Neuronal stem cell (in vitro differentiated cells): ENCODE results near the gene MED13L.

ENCODE experiments used
- DNase-seq: peaks from one replicate; pipeline ENCODE4 v3.0.0-alpha.2; 2013; ENCODE audit warnings: low spot score
- H2AFZ ChIP-seq: one replicate; pipeline ENCODE4 v1.6.1; 2013; ENCODE audit warnings: mild to moderate bottlenecking, low read length, inconsistent platforms
- H2AK5ac ChIP-seq: 2 replicates; pipeline ENCODE4 v1.6.1; 2013; ENCODE audit warnings: low read depth, mild to moderate bottlenecking, inconsistent platforms, low read length, moderate library complexity, mixed read lengths
- H2BK120ac ChIP-seq: 2 replicates; pipeline ENCODE4 v1.6.1; 2013; ENCODE audit warnings: low read depth, mild to moderate bottlenecking, inconsistent platforms, low read length, moderate library complexity, mixed read lengths
- H2BK12ac ChIP-seq: one replicate; pipeline ENCODE4 v1.6.1; 2013; ENCODE audit warnings: low read length, inconsistent platforms
- H2BK15ac ChIP-seq: 2 replicates; pipeline ENCODE4 v1.6.1; 2013; ENCODE audit warnings: mild to moderate bottlenecking, low read length, inconsistent platforms, mixed read lengths
- H2BK5ac ChIP-seq: one replicate; pipeline ENCODE4 v1.6.1; 2013; ENCODE audit warnings: inconsistent platforms, mild to moderate bottlenecking, low read length, moderate library complexity
- H3K14ac ChIP-seq: one replicate; pipeline ENCODE4 v1.6.1; 2013; ENCODE audit warnings: low read length, inconsistent platforms
- H3K18ac ChIP-seq: 2 replicates; pipeline ENCODE4 v1.6.1; 2013; ENCODE audit warnings: low read length, inconsistent platforms
- H3K23ac ChIP-seq: 2 replicates; pipeline ENCODE4 v1.6.1; 2013; ENCODE audit warnings: low read depth, mild to moderate bottlenecking, mixed read lengths, low read length, inconsistent platforms; ENCODE audit not compliant: poor library complexity
- H3K27ac ChIP-seq: replicated peaks from 3 replicates; pipeline ENCODE4 v1.5.1; 2013; ENCODE audit warnings: low read length, inconsistent platforms
- H3K27me3 ChIP-seq, 3 experiments: 2 replicates each; pipeline ENCODE4 v1.6.1; 2013; ENCODE audit warnings: low read length in 3 of 3, mild to moderate bottlenecking in 2 of 3, inconsistent platforms in 1 of 3, low read depth in 1 of 3, mixed read lengths in 1 of 3, moderate library complexity in 1 of 3; ENCODE audit not compliant: control insufficient read depth in 3 of 3, insufficient read depth in 3 of 3
- H3K36me3 ChIP-seq, 2 donors: replicated peaks in 1 of 2; 2 replicates each; pipeline ENCODE4 v1.6.1; 2013; ENCODE audit warnings: low read length in 2 of 2; ENCODE audit not compliant: control insufficient read depth in 2 of 2, insufficient read depth in 2 of 2
- H3K4ac ChIP-seq: 2 replicates; pipeline ENCODE4 v1.6.1; 2013; ENCODE audit warnings: inconsistent platforms, mild to moderate bottlenecking, low read length, moderate library complexity
- H3K4me1 ChIP-seq, 2 donors: 1 replicate in 1 of 2; 2 replicates in 1 of 2; pipeline ENCODE4 v1.6.1; 2013; ENCODE audit warnings: low read length in 2 of 2, low read depth in 1 of 2; ENCODE audit not compliant: control insufficient read depth in 2 of 2, insufficient read depth in 1 of 2
- H3K4me2 ChIP-seq: one replicate; pipeline ENCODE4 v1.6.1; 2013; ENCODE audit warnings: mild to moderate bottlenecking, low read length, inconsistent platforms; ENCODE audit not compliant: insufficient read depth, poor library complexity, severe bottlenecking
- H3K4me3 ChIP-seq, 2 donors: 2 replicates each; pipeline ENCODE4 v1.5.1; 2013; ENCODE audit warnings: low read length in 2 of 2, mild to moderate bottlenecking in 2 of 2, inconsistent platforms in 1 of 2, moderate library complexity in 1 of 2
- H3K79me1 ChIP-seq: one replicate; pipeline ENCODE4 v1.6.1; 2013; ENCODE audit warnings: low read depth, mild to moderate bottlenecking, inconsistent platforms, low read length, moderate library complexity
- H3K9ac ChIP-seq: one replicate; pipeline ENCODE4 v1.6.1; 2013; ENCODE audit warnings: mild to moderate bottlenecking, low read depth, low read length, inconsistent platforms; ENCODE audit not compliant: poor library complexity
- H3K9me3 ChIP-seq, 2 donors: replicated peaks in 1 of 2; 2 replicates each; pipeline versions ENCODE3 to v1.6.1; 2013; ENCODE audit warnings: low read length in 2 of 2, mild to moderate bottlenecking in 2 of 2, inconsistent platforms in 1 of 2, low read depth in 1 of 2, mixed read lengths in 1 of 2, moderate library complexity in 1 of 2; ENCODE audit not compliant: control insufficient read depth in 2 of 2, insufficient read depth in 1 of 2
- H4K8ac ChIP-seq: one replicate; pipeline ENCODE4 v1.6.1; 2013; ENCODE audit warnings: low read depth, mild to moderate bottlenecking, inconsistent platforms, low read length, moderate library complexity
- H4K91ac ChIP-seq: one replicate; pipeline ENCODE4 v1.6.1; 2013; ENCODE audit warnings: low read length, low read depth, mild to moderate bottlenecking, inconsistent platforms; ENCODE audit not compliant: poor library complexity
- WGBS, 2 donors: extraction: QIAGEN DNeasy Blood & Tissue Kit; methylation state at CpG; one replicate each; pipeline ENCODE4 v1.1.7; 2013; ENCODE audit warnings: missing lambda C conversion rate in 2 of 2, mixed read lengths in 1 of 2; ENCODE audit not compliant: insufficient read length in 2 of 2, insufficient replicate concordance in 1 of 2; ENCODE audit errors: extremely low coverage in 2 of 2; 5-methylcytosine and 5-hydroxymethylcytosine counted together

The MED13L gene

DNA sequence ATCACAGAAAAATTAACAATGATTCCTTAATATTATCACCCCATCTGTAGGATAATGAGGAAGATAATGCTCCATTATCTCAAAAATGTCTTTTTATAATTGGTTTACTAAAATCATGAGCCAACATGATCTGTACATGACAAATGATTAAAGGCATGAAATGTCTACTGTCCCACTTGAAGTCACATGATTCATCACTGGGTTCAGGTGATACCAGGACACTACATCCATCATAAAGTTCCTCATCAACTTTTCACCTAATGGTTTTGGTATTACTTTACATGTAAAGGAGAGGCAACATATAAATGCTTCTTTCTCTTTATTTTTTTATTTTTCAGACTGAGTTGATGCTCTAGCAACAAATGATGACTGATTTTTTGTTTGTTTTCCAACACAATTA, 313.3 kb downstream of the MED13L start:
- no peak overlapping the region for H4K8ac ChIP-seq
- H3K79me1 ChIP-seq = no peaks in the 10 kb centered on the region
- no peak overlapping the region for H3K27ac ChIP-seq
- H3K18ac ChIP-seq = no peak overlapping the region
- H3K27me3 ChIP-seq = no peaks in the 10 kb centered on the region
- no peak overlapping the region for H3K4ac ChIP-seq
- no peak overlapping the region for H4K91ac ChIP-seq
- no peaks in the 10 kb centered on the region for H3K9me3 ChIP-seq
- H3K23ac ChIP-seq = no peak overlapping the region
- H3K4me3 ChIP-seq = no peak overlapping the region
- H3K9ac ChIP-seq = no peak overlapping the region
- peaks cover 33 to 93% of the 10 kb centered on the region in 2 donors for H3K36me3 ChIP-seq
- no peak overlapping the region for H3K4me2 ChIP-seq
- H2BK15ac ChIP-seq = no peak overlapping the region
- no peaks in the 10 kb centered on the region for H3K4me1 ChIP-seq
- no peak overlapping the region for H2AFZ ChIP-seq
- no peak for DNase-seq
- no peak overlapping the region for H2AK5ac ChIP-seq
- H2BK120ac ChIP-seq = no peak overlapping the region
- no peak overlapping the region for H2BK12ac ChIP-seq
- H2BK5ac ChIP-seq = no peak overlapping the region
- no peak overlapping the region for H3K14ac ChIP-seq

DNA sequence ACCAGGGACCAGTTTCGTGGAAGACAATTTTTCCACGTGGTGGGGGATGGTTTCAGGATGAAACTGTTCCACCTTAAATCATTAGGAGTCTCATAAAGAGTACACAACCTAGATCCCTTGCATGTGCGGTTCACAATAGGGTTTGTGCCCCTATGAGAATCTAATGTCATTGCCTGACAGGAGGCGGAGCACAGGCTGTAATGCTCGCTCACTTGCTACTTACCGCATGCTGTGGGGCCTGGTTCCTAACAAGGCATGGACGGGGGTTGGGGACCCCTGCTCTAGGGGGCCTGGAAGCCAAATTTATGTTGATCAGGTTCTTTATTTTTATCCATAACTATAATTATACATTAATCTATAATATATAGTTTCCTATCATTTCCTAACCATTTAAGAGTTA, 315.3 kb downstream of the MED13L start:
- no CpG with 5 or more reads among the region's 7 CpGs for WGBS, 2 donors
- Histone ChIP-seq H3K4me1 (no peaks in the 10 kb centered on the region), H3K27me3 (no peaks in the 10 kb centered on the region), H2AFZ (no peak overlapping the region), H3K4me3 (no peak overlapping the region), H3K9me3 (no peaks in the 10 kb centered on the region), H3K36me3 (peaks cover 32 to 89% of the 10 kb centered on the region in 2 donors), H2BK120ac (no peak overlapping the region), H3K14ac (no peak overlapping the region), H2BK5ac (no peak overlapping the region), H2BK12ac (no peak overlapping the region), H3K4ac (no peak overlapping the region), H3K4me2 (no peak overlapping the region), H2AK5ac (no peak overlapping the region), H4K8ac (no peak overlapping the region), H3K23ac (no peak overlapping the region), H3K27ac (no peak overlapping the region), H3K9ac (no peak overlapping the region), H4K91ac (no peak overlapping the region), H3K79me1 (no peaks in the 10 kb centered on the region), H3K18ac (no peak overlapping the region), H2BK15ac (no peak overlapping the region)
- no peak for DNase-seq

DNA sequence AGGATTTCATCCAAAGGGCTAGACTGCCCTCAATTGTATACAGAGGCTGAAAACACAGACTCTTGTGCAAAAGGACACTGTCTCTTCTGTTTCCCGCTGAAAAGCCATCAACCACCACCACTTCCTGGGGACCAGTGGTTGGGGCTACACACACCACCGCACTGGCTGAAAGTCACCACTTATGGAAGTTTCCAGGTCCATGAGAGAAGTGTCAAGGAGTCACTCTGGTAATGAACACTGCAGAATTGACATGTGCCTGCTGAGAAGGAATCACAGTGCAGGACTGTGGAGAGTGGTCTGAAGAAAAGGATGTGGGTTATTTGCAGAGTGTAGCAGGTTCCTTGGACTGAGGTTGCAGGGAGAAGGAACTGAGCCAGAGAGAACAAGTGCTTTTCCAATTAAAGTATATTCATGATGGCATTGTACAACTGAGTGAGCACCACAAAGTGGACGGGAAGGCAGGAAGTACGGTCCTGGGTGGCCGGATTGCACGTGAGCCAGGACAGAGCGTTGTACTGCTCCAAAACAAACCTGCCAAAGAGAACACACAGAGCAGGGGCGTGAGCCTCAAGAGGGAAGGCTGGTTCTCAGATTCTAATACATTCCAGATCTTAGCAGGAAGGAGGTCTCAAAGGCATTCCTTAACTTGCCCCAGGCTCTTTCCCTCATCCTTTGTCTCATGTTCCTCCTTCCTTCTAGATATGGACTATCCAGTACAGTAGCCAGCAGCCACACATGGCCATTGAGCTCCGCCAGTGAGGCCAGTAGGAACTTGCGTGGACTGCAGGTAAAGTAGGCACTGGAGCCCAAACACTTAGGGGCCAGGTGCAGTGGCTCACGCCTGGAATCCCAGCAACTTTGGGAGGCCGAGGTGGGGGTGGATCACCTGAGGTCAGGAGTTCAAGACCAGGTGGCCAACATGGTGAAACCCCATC, 316.4 kb downstream of the MED13L start:
- no CpG with 5 or more reads among the region's 12 CpGs for WGBS, 2 donors
- Histone ChIP-seq H3K27ac (no peak overlapping the region), H3K18ac (no peak overlapping the region), H3K9ac (peak overlapping the region; percentile 33), H3K36me3 (peaks cover 28 to 85% of the 10 kb centered on the region in 2 donors), H2BK15ac (no peak overlapping the region), H3K4ac (no peak overlapping the region), H2AFZ (no peak overlapping the region), H3K79me1 (no peaks in the 10 kb centered on the region), H3K27me3 (no peaks in the 10 kb centered on the region), H4K91ac (no peak overlapping the region), H3K14ac (no peak overlapping the region), H3K23ac (no peak overlapping the region), H3K4me1 (no peaks in the 10 kb centered on the region), H3K4me3 (no peak overlapping the region), H2BK5ac (no peak overlapping the region), H2AK5ac (no peak overlapping the region), H2BK12ac (no peak overlapping the region), H3K9me3 (no peaks in the 10 kb centered on the region), H3K4me2 (no peak overlapping the region), H2BK120ac (no peak overlapping the region), H4K8ac (no peak overlapping the region)
- no peak for DNase-seq

DNA sequence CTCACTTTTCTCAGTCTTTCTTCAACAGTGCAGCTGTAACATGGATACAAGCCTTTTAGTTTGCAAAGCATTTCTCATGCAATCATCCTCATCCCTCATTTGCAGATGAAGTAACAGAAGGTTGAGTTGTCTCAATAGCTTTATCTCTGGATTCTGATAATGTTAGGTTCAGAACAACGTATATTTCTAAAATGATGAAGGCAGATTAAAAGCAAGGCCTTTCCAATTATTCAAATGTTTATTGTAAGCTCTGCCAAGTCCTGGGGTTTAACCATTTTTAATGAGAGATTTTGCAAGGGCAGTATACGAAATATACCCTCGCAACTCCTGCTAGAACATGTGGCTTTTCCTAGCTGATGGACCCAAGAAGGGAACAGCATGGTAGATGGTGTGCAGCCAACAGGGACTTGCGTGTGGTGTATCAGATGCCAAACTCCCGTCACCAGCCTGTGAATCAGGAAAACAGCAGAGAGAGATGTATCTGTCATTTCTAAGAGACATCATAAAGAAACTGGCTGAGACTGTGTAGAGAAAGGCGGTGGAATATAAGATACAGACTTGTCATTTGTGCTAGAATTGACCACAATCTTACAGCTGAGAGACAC, 319.7 kb downstream of the MED13L start:
- H4K91ac ChIP-seq = no peak overlapping the region
- no peak overlapping the region for H2BK15ac ChIP-seq
- H2AK5ac ChIP-seq = no peak overlapping the region
- peaks cover 15 to 55% of the 10 kb centered on the region in 2 donors for H3K36me3 ChIP-seq
- H3K18ac ChIP-seq = no peak overlapping the region
- DNase-seq = no peak
- H3K27ac ChIP-seq = no peak overlapping the region
- H2BK5ac ChIP-seq = no peak overlapping the region
- WGBS, 2 donors = no CpG with 5 or more reads among the region's 6 CpGs
- no peak overlapping the region for H4K8ac ChIP-seq
- H3K79me1 ChIP-seq = no peaks in the 10 kb centered on the region
- no peak overlapping the region for H3K23ac ChIP-seq
- H3K4me1 ChIP-seq = peaks cover 0 to 4% of the 10 kb centered on the region in 2 donors
- H3K9me3 ChIP-seq = no peaks in the 10 kb centered on the region
- H3K27me3 ChIP-seq = no peaks in the 10 kb centered on the region
- H2AFZ ChIP-seq = no peak overlapping the region
- H3K9ac ChIP-seq = no peak overlapping the region
- H3K4ac ChIP-seq = no peak overlapping the region
- no peak overlapping the region for H3K4me3 ChIP-seq
- H2BK120ac ChIP-seq = no peak overlapping the region
- no peak overlapping the region for H3K4me2 ChIP-seq
- no peak overlapping the region for H3K14ac ChIP-seq
- H2BK12ac ChIP-seq = no peak overlapping the region
